Suprapubic skin (tissue), 4 donors: Measurements from ENCODE around the gene KCNC2. TPM values are rescaled to one million over a fixed set of nuclear protein-coding genes. Genes with fewer than 3 reads are reported as not detected.

Experiments used
- DNase-seq, 2 donors: peaks; one replicate each; pipeline ENCODE4 v3.0.0-alpha.2; 2019; ENCODE audit warnings: low spot score in 2 of 2
- H3K27ac ChIP-seq: fragments of 200-600 bp; sonication (generic); one replicate; pipeline ENCODE4 v1.5.1; 2019
- H3K27me3 ChIP-seq: fragments of 200-600 bp; sonication (generic); one replicate; pipeline ENCODE4 v1.5.1; 2019
- H3K36me3 ChIP-seq: fragments of 200-600 bp; sonication (generic); one replicate; pipeline ENCODE4 v1.5.1; 2019
- H3K4me1 ChIP-seq: fragments of 200-600 bp; sonication (generic); one replicate; pipeline ENCODE4 v1.5.1; 2019
- H3K4me3 ChIP-seq: fragments of 200-600 bp; sonication (generic); one replicate; pipeline ENCODE4 v1.5.1; 2019; ENCODE audit warnings: mild to moderate bottlenecking
- H3K9me3 ChIP-seq: fragments of 200-600 bp; sonication (generic); one replicate; pipeline ENCODE4 v1.5.1; 2019
- CTCF ChIP-seq, 2 donors: fragments of 200-600 bp in 1 of 2; fragments of 450-650 bp in 1 of 2; sonication (generic) in 1 of 2; IDR thresholded peaks; one replicate each; pipeline ENCODE4 v1.5.1; 2016 to 2019; ENCODE audit warnings: antibody characterized with exemption in 2 of 2, mild to moderate bottlenecking in 1 of 2, moderate library complexity in 1 of 2
- EP300 ChIP-seq: sonication (generic); formaldehyde crosslinking; IDR thresholded peaks from one replicate; pipeline ENCODE4 v1.6.1; 2017; ENCODE audit warnings: antibody characterized with exemption
- POLR2A ChIP-seq, 2 donors: fragments of 450-650 bp; IDR thresholded peaks; one replicate each; pipeline ENCODE4 v1.6.1; 2017; ENCODE audit warnings: antibody characterized with exemption in 2 of 2, mild to moderate bottlenecking in 2 of 2, moderate library complexity in 2 of 2
- POLR2AphosphoS5 ChIP-seq, 3 donors: sonication (generic); formaldehyde crosslinking; IDR thresholded peaks; one replicate each; pipeline ENCODE4 v1.6.1; 2017; ENCODE audit warnings: antibody characterized with exemption in 3 of 3
- WGBS: methylation state at CpG from one replicate; pipeline ENCODE4 v1.1.5; 2018; 5-methylcytosine and 5-hydroxymethylcytosine counted together
- total RNA-seq, 4 donors: library from RNA; depleted of rRNA; stranded (reverse); fragments of >200 nt; gene quantifications; one replicate each; pipeline ENCODE4 v1.1.0, GENCODE V29; 2016

The KCNC2 gene
- total RNA-seq, 4 donors from 2014 or later: 0.21 TPM; not detected in 3

- Histone ChIP-seq H3K27me3 (no peaks in the 10 kb centered on the region), H3K36me3 (no peaks in the 10 kb centered on the region), H3K4me1 (no peaks in the 10 kb centered on the region), H3K27ac (no peak overlapping the region), H3K9me3 (no peaks in the 10 kb centered on the region), H3K4me3 (no peak overlapping the region)
- no peak for DNase-seq
- WGBS: 65% methylated on average over 2 of the region's 2 CpGs
- TF ChIP-seq CTCF (IDR thresholded peaks at IDR 0.05) (no peak), POLR2AphosphoS5 (IDR thresholded peaks at IDR 0.05) (no peak), EP300 (no peak), POLR2A (IDR thresholded peaks at IDR 0.05) (no peak)
Observed at GRCh38 chr12:75081305-75081704, 128.3 kb downstream of the KCNC2 start.

- TF ChIP-seq POLR2A (IDR thresholded peaks at IDR 0.05) (no peak), CTCF (IDR thresholded peaks at IDR 0.05) (no peak), POLR2AphosphoS5 (IDR thresholded peaks at IDR 0.05) (no peak), EP300 (no peak)
- H3K9me3 ChIP-seq: no peaks in the 10 kb centered on the region
- WGBS: 67% methylated on average over 4 of the region's 4 CpGs
Observed at GRCh38 chr12:75080582-75080981, 129.1 kb downstream of the KCNC2 start.

GRCh38 chr12:75065482-75065881 is 144.2 kb downstream of the KCNC2 start:
- Histone ChIP-seq H3K36me3 (no peaks in the 10 kb centered on the region), H3K27me3 (no peaks in the 10 kb centered on the region), H3K4me1 (no peaks in the 10 kb centered on the region), H3K4me3 (no peak overlapping the region), H3K27ac (no peak overlapping the region), H3K9me3 (no peaks in the 10 kb centered on the region)
- DNase-seq: no peak
- WGBS: 81% methylated on average over 2 of the region's 2 CpGs
- TF ChIP-seq POLR2AphosphoS5 (IDR thresholded peaks at IDR 0.05): no peak

More at GRCh38 chr12:75080582-75080981, 129.1 kb downstream of the KCNC2 start:
- no peak overlapping the region for H3K27ac ChIP-seq
- H3K27me3 ChIP-seq: no peaks in the 10 kb centered on the region
- DNase-seq: no peak
- no peaks in the 10 kb centered on the region for H3K4me1 ChIP-seq
- no peak overlapping the region for H3K4me3 ChIP-seq
- H3K36me3 ChIP-seq: no peaks in the 10 kb centered on the region

GRCh38 chr12:75062691-75063090 is 146.9 kb downstream of the KCNC2 start:
- DNase-seq: no peak
- Histone ChIP-seq H3K27me3 (no peaks in the 10 kb centered on the region), H3K36me3 (no peaks in the 10 kb centered on the region), H3K9me3 (no peaks in the 10 kb centered on the region), H3K4me3 (no peak overlapping the region), H3K27ac (no peak overlapping the region), H3K4me1 (no peaks in the 10 kb centered on the region)
- 34% methylated on average over 2 of the region's 2 CpGs for WGBS
- TF ChIP-seq CTCF (IDR thresholded peaks at IDR 0.05) (no peak), POLR2A (IDR thresholded peaks at IDR 0.05) (no peak), EP300 (no peak), POLR2AphosphoS5 (IDR thresholded peaks at IDR 0.05) (no peak)

- Histone ChIP-seq H3K27ac (no peak overlapping the region), H3K9me3 (no peaks in the 10 kb centered on the region), H3K4me3 (no peak overlapping the region), H3K4me1 (no peaks in the 10 kb centered on the region), H3K36me3 (no peaks in the 10 kb centered on the region), H3K27me3 (no peaks in the 10 kb centered on the region)
- TF ChIP-seq POLR2A (IDR thresholded peaks at IDR 0.05) (no peak), CTCF (IDR thresholded peaks at IDR 0.05) (no peak), EP300 (no peak), POLR2AphosphoS5 (IDR thresholded peaks at IDR 0.05) (no peak)
- no peak for DNase-seq
Observed at GRCh38 chr12:75058228-75058627, 151.4 kb downstream of the KCNC2 start.

GRCh38 chr12:75048767-75049166 is 160.9 kb downstream of the KCNC2 start:
- DNase-seq: no peak
- H3K27ac ChIP-seq: no peak overlapping the region
- TF ChIP-seq CTCF (IDR thresholded peaks at IDR 0.05) (no peak), POLR2A (IDR thresholded peaks at IDR 0.05) (no peak), EP300 (no peak), POLR2AphosphoS5 (IDR thresholded peaks at IDR 0.05) (no peak)
- H3K36me3 ChIP-seq: no peaks in the 10 kb centered on the region
- H3K4me1 ChIP-seq: no peaks in the 10 kb centered on the region
- H3K4me3 ChIP-seq: no peak overlapping the region
- H3K9me3 ChIP-seq: no peaks in the 10 kb centered on the region
- whole genome bisulfite sequencing: 53% methylated on average over 2 of the region's 2 CpGs
- H3K27me3 ChIP-seq: no peaks in the 10 kb centered on the region
